HTERT RPE-1 (cell line): ENCODE measurements around the gene GM2A.
"Not testable (repeated sequence)": the region's sequence is repeated elsewhere in the genome, so short reads cannot be mapped to it uniquely, and the experiment has no call there.

Source experiments
- in situ Hi-C: fragments of 300-500 bp; cut with MboI; formaldehyde crosslinking; loops from 4 replicates; pipeline ENCODE4 v1.14.3; 2020; ENCODE audit warnings: low sequenced_read_pairs

The GM2A gene

DNA sequence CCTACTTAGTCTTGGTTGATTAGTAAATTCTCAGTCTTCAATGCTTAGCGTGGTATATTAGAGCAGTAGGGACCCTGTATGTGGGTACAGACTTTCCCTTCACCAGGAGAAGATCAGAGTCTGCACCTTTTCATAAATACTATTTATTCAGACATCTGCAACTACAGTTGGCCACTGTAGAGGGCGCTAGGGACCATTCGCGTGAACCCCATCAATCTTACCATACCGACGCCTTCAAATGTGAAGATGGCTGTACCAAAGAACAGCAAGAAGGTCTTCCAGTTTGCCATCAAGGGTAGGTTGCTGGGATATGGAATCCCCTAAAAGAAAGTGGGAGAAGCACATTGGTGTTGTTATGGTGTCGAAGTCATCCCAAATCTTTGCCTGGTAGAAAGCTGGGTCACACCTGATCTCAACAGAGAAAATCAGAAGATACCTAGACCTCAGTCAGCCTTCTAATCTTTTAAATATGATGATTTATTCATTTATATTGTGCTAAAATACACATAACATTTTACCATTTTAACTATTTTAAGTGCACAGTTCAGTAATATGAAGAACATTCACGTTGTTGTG, 31.5 kb downstream of the GM2A start:
- in situ Hi-C loops = no loop called here

DNA sequence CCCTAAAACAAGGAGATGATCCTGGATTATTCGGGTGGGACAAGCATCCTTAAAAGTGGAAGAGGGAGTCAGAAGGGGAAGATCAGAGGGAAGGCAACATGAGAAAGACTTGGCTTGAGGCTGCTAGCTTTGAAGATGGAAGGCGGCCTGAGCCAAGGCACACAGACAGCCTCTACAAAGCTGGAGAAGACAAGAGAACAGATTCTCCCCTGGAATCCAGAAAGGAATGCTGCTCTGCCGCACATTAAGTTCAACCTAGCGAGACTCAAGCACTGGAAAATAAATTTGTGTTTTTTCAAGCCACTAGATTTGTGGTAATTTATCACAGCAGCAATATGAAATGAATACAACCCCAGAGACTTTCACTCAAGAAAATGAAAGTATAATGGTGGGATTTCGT, 32.7 kb downstream of the GM2A start:
- in situ Hi-C loops = no loop called here

DNA sequence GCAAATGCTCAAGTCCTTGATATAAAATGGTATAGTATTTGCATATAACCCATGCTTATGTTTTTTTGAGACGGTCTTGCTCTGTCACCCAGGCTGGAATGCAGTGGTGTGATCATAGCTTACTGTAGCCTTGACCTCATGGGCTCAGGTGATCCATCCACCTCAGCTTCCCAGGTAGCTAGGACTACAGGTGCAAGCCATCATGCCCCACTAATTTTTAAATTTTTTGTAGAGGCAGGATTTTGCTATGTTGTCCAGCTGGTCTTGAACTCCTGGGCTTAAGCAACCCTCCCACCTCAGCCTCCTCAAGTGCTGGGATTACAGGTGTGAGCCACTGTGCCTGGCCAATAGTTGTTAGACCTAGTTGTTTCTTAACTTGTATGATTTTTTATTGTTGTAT, 33.3 kb downstream of the GM2A start:
- in situ Hi-C loops = no loop called here

DNA sequence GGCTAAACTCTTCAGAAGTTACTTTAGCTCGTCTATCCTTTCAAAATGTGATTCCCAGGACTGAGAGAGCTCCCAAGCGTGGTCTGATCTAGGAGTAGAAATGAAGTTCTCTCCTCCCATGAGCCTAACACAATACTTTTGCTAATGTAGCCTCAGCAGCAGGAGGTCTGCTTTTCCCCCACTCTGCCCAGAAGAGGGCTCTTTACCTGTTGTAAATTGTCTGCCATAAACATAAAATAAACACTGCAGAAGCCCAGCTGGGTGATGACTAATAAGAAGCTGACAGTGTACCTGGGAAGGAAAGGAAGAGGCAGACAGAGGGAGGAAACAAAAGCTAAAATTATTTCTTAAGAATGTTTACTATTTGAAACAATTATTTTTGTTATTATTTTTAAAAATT, 35.2 kb downstream of the GM2A start:
- in situ Hi-C loops = no loop called here

DNA sequence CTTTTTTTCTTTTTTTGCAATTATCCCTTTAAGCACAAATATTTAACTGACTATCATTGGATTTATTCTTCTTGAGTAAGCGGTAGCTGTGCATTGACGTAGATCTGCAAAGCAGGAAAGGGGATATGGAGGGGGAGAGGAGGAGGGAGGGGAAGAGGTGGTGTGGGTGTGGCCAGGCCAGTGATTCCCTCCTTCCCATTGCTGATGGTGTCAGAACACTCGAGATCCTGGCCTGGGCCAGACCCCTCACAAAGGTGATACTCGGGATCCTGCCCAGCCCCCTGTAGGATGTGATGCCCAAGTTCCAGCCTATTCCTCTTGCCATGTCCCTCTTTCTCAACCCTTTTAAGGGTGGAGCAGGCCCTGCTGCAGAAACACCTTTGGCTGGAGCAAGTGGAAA, 40.6 kb downstream of the GM2A start:
- in situ Hi-C loops = no loop called here

DNA sequence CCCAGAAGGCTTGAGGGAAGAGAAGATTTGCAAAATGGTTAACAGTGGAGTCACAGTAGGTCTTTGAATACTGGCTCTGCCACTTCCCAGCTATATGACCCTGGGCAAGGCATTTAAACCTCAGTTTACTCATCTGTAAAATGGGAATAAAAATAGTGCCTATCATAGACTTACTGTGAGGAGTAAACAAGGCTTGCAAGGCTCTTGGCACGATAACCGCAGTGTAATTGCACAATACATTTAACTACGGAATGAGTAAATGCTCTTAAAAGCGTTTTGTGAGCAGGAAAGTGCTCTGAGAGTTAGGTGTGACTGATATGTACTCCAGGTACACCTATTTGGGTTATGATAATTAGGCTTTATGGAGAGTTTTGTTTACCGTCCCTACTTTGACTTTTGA, 42.2 kb downstream of the GM2A start:
- in situ Hi-C loops = no loop called here

DNA sequence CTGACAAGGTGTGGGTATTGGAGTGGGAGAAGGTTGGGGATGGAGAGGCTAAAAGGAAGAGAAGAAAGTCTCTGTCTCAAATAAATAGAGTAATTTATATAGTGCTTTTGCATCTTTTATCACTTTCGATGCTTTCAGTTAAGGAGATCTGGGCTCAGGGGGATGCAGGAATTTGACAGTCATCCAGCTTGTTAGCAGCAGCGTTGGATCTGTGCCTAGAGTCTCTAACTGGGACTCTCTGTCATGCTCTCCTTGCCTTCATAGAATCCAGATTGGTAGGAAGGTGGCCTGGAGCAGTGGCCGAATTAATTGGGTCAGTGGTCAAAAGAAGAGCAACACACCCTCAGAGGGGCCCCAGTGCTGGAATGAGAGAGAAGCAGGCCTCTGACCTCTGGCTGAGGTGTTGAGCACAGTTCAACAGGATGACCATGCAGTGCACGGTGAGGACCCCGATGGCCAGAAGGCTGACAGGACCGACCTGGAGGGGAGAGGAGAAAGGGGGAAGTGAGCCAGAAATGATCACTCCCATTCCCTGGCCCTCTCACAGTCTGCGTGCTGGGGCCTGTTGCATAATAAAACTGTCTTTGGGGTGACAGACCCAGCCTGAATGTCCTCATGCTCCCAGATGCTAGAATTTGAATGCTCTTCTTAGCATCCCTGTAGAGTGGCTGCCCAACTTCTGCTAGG, 42.9 kb downstream of the GM2A start:
- in situ Hi-C loops = no loop called here

DNA sequence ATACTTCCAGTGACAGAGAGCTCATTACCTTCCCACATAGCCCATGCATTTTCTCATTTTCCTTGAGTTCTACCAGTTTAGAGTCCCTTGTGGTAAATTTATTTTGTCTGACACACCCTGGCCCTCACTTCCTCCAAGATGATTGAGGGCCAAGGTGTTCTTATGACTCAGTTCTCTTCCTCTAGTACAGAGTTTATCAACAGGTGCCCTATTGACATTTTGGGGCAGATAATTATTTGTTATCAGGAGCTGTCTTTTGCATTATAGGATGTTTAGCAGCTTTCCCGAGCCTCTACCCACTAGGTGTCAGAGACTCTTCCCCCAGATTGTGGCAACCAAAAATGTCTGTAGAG, 43.5 kb downstream of the GM2A start:
- in situ Hi-C loops = no loop called here

DNA sequence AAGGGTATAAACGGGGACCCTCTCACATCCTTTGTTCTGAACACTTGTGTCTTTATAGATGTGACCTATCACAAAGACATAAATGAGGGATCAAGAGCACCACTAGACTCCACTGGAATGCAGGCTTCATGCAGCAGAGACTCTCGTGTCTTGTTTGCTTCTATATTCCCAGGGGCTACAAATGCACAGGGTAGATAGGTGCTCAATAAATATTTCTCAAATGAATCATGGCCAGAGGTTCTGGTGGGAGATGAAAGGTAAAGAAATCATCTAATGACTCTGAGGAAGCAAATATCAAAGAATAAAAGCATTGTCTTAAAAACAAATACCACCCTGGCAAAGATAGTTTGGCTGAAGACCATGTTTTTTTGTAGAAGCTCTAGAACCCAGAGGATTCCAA, 44.0 kb downstream of the GM2A start:
- in situ Hi-C loops = no loop called here

DNA sequence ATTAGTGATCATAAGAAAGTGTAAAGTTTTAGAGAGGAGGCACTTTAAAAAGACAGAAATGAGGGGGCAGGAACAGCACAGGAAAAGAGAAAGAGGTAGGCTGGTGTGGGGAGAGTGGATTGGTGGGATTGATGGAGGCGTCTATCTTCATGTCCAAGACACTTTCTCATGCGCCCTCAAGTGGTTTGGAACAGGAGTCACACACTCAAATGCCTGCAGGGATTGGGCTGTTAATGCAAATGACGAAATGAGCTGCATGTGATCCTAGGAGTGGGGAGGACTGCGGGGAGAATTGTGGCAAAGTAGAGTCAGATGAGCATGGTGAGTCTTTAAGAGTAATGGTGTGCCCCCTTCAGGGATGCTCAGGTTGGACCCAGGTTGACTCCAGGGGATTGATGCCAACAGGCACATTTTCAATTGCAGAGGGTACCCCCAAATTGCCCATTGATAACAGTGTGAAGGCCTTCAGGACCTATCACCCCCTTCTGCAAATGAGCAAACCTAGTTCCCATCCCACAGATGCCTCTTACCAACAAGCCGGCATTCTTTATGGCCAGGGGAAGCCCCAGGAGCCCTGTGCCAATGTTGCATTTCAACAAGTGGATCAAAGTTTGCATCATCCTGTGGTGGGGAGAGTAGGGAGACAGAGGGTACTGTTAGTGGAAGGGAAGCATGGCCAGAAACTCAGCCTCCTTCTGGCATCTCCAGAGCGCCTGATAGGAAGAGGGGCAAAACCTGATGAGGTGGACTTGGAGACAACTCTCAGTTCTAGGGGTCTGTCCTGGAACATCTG, 45.3 kb downstream of the GM2A start:
- in situ Hi-C loops = no loop called here

DNA sequence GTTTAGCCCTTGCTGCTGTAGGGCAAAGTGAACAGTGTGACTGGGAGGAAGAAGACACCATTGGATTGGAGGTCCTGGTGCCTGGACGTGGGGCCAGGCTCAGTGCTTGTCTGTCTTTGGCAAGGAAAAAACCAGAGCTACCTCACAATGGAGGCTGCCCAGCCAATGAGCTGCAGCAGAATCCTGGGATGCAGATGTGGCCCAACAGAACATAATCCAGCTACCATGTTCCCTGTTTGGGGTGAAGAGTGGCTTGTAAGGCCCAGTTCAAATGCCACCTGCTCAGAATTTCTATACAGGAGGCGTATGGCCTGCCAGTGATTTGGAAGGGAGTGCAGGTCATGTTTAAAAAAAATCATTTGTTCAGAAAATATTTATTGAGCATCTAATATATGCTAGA, 50.7 kb downstream of the GM2A start, which contains the start of gene SLC36A3:
Gene SLC36A3 (minus strand): TSS at position 101 of the 400 bp plus-strand sequence. CDS start 412 bp downstream, outside the sequence.
- in situ Hi-C loops = no loop called here

DNA sequence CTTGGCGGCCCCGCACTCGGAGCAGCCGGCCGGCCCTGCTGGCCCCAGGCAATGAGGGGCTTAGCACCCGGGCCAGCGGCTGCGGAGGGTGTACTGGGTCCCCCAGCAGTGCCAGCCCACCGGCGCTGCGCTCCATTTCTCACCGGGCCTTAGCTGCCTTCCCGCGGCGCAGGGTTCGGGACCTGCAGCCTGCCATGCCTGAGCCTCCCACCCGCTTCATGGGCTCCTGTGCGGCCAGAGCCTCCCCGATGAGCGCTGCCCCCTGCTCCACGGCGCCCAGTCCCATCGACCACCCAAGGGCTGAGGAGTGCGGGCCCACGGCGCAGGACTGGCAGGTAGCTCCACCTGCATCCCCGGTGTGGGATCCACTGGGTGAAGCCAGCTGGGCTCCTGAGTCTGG, 56.3 kb downstream of the GM2A start:
- in situ Hi-C loops = not testable (repeated sequence)

DNA sequence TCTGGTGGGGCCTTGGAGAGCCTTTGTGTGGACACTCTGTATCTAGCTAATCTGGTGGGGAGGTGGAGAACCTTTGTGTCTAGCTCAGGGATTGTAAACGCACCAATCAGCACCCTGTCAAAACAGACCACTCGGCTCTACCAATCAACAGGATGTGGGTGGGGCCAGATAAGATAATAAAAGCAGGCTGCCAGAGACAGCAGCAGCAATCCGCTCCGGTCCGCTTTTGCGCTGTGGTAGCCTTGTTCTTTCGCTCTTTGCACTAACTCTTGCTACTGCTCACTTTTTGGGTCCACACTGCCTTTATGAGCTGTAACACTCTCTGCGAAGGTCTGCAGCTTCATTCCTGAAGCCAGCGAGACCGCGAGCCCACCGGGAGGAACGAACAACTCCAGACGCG, 56.8 kb downstream of the GM2A start:
- in situ Hi-C loops = not testable (repeated sequence)

DNA sequence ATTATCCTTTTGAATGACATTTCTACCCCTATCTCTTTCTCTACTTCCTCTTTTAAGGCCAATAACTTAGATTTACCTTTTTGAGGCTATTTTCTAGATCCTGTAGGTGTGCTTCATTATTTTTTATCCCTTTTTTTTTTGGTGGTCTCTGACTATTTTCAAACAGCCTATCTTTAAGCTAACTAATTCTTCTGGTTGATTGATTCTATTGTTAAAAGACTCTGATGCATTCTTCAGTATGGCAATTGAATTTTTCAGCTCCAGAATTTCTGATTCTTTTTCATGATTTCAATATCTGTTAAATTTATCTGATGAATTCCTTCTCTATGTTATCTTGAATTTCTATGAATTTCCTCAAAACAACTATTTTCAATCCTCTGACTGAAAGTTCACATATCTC, 57.9 kb downstream of the GM2A start:
- in situ Hi-C loops = no loop called here

DNA sequence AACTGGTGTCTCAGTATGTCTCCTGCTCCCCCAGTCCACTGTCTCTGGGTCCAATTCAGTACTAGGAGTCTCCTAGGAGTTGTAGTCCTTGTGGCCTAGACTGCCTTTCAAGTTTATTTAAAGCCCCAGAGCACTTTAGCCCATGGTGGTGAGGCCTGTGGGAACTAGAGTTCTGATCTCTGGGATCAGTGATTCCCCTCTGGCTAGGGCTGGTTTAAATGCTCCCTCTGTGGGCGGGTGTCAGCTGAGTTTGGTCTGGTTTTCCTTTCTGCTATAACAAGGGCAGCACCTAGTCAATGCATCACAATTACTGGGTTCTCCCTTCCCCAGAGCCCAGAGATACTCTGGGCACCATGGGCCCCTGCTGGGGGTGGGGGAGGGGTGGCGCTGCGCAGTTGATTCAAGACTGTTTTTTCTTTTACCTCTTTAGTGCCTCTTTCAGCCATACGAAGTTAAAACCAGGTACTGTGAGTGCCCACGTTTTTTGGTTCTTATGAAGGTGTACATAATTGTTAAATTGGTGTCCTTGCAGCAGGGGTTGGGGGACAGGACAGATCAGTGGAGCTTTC, 59.9 kb downstream of the GM2A start:
- in situ Hi-C loops = no loop called here

DNA sequence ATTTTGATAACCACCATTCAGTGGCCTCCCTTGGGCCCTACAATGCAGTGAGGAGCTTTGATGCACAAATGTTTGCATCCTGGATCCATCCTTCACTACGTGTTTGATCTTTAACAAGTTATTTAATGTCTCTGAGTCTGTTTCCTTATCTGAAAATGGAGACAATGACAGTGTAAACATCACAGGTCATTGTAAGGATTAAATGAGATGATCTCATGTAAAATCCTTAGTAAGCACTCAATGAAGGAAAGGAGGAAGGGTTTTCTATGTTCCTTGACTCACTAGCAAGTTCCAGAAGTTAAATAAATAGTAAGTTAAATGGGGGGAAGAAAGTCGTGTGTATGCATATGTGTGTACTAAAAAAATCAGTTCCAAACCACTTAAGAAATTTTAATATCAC, 60.4 kb downstream of the GM2A start:
- in situ Hi-C loops = no loop called here

DNA sequence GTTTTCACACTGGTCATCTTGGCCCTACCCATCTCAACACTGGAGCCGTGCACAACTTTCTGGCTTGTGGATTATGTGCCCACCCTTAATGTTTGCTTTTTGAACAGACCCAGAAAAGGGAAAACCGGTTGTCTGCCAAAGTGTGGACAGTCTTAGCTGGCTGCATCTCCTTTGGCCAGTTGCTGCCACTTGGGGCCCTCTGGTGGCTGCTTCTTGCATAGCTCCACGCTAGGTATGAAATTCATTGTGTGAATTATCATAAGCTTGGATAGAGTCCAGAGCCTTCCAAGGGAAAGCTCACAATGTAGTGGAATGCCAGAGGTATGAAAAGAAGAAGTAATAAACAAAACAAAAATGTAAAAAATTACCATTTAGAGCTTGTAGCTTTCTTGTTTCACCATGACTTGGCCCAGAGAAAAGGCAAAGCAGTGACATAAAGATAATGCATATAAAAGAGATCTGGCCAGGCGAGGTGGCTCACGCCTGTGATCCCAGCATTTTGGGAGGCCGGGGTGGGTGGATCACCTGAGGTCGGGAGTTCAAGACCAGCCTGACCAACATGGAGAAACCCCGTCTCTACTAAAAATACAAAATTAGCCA, 63.1 kb downstream of the GM2A start:
- in situ Hi-C loops = no loop called here

DNA sequence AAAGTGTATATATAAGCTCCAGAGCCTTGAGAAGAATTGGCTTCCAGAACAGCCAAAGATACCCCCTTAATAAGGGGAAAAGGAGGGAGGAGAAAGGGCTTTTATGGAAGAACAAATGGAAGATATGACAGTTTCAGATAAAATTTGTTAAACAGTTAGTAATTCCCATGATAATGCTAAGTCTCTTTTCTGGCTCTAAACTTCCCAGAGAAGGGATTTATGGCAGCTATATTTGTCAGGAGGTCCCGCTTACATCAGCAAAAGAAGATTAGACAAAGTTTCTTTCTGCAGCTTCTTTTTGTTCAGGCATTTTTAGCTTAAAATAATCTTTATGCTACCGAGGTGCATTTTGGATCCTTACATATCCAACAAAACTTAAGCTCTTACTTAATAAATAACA, 64.9 kb downstream of the GM2A start:
- in situ Hi-C loops = no loop called here

DNA sequence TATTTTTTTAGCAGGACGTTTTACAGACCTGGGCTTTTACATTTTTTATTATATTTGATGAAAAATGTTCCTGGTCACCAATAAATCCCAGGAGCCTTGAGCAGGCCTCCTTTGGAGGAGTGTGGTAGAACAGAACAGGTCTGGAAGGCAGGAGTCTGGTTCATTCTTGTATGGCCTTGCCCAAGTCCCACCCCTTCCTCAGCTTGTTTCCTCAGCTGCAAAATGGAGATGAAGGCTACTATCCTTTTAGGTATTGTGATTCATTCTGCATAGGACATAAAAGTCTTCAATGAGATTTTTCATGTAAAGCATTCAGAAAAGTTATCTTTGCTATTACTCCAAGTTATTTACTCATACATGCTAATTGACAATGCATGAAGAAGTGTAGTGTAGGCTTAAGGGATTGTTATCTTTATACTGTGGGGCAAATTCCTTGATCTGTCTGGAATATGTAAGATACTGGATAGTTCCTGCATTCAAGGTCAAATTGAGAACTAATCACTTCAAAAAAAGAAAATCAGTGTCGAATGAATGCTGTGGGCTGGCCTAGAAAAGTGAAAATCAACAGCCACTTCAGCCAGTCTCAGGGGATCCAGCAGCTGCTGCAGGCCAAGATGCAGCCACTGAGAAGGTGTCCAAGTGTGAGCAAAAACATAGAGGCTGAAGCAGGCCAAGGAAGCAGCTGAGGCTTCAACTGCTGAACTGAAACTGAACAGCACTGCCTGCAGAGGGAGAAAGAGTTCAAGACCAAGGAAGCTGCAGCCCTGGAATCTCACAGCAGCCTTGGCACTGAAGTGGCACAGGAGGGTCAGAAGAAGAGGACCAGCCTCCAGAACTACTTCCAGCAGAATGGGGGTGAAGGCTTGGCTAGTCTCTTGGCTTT, 66.1 kb downstream of the GM2A start:
- in situ Hi-C loops = no loop called here
